8988T (cell line): ENCODE measurements around the gene CHCHD3.
A peak's percentile ranks its signal among the peaks of the same experiment; 100 is the strongest.

Source experiments
- DNase-seq: peaks from one replicate; pipeline ENCODE4 v3.0.0; 2011

CHCHD3 gene

DNA sequence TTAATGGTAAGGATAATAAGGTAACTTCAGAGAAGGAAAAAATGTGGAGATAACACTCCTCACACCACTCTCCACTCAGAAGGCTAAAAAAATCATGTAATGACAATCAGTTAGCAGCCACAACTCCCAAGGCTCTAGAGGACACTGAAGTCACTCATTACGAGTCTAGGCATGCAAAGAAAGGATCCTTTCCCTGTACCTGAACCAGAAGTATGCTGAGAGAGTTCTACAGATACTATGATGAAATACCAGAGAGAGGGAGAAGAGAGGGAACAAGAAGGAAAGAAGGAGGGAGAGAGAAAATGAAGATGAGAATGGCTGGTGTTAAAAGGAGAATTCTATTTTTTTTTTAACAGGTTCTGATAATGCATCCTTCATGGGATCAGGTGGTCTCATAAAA is 281.4 kb downstream of the CHCHD3 start:
- no peak for DNase-seq

DNA sequence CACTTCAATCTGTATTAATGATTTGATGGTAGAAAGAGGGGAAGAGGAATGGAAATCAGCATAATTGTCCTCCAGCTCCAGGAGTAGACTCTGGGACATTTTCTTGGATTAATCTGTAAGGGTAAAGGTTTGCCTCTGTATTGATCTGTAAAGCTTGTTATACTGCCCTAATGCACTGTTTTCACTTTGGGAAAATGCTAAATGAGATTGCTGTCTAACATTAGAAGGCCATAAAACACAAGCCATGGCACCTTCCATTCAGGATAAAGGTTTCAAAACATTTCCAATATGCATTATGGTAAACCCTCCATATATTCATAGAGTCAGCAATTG is 282.8 kb downstream of the CHCHD3 start:
- no peak for DNase-seq

DNA sequence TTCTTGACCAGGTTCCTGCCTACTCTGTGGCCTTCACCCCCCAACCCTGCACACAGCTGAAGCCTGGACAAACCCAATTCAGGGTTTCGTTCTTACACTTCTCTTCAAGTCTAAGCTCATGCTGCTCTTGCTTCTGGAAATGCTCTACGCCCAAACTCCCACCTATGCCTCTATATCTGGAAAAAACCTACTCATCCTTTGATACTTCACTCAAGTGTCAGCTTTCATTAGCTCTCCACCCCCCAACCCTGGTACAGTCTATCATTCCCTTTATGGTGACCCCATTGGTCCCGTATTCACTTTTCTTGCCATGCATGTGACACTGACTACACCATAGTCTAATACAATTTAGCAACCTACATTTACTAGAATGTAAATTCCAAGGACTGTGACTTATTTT is 284.7 kb downstream of the CHCHD3 start:
- DNase-seq: no peak

DNA sequence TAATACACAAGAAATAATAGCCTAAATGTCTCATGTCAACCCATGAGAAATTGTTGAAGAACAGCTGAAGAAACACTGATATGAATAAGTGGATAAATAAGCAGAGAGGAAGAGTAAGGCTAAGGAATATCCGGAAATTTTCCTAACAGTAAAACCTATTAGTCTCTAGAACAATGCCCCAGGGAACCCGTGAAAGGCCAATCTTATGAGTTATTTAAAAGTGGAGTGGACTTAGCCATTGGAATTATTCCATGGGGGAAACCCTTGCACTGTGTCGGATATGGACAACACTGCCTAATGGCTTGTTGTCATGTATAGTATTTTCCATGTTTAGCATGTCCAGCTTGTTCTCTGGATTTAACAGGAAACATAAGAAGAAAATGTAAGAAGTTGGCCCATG is 288.4 kb downstream of the CHCHD3 start:
- no peak for DNase-seq

DNA sequence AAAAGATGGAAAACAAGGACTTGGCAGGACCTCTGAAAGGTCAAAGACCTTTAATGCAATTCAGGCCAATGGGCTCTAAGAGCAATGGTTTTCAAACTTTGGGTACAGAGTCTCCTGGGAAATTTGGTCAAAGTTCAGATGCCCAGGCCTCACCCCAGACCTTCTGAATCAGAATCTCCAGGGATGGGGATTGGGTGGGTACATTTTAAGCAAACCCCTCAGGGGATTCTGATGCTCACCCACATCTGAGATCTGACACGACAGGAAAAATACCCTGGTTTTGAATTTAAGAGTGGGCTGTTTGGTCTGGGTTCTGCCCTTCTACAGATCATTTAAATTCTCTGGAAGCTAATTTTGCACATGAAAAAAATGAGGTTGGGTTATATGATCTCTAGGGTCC is 290.9 kb downstream of the CHCHD3 start:
- DNase-seq: no peak

DNA sequence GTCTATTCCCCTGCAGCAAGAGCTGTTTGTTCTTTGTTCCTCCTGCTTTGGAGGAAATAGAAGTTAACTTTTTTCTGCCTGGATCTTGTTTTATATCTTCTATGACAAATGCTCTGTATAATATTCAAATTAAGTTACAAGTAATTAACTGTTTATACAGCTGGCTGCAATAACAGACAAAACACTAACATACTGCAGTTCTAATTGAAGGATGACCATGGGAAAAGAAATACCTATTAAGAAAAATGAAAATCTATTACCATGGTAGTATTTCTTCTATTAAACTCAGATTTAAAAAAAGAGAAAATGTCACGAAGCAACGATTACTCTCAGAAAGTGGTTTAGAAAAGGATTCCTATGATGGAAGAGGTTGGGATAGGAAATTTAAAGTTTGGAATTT is 291.8 kb downstream of the CHCHD3 start:
- no peak for DNase-seq

DNA sequence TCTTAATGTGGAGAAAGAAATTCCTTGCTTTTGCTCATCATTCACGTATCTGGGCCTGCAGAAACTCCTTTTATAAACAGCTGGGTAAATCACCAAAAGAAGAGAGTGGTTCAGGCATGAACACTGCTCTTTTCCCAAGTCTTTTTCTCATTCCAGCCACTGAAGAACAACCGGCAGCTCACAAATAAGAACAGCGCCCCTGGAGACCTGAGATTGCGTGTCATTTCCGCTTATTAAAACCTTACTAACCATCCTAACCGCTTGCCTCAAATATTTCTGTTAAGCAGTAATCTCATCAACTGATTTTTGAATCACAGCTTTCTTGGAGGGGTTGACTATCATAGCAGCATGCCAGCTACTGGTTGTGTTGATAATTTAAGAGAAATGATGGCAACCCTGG is 292.6 kb downstream of the CHCHD3 start:
- no peak for DNase-seq

DNA sequence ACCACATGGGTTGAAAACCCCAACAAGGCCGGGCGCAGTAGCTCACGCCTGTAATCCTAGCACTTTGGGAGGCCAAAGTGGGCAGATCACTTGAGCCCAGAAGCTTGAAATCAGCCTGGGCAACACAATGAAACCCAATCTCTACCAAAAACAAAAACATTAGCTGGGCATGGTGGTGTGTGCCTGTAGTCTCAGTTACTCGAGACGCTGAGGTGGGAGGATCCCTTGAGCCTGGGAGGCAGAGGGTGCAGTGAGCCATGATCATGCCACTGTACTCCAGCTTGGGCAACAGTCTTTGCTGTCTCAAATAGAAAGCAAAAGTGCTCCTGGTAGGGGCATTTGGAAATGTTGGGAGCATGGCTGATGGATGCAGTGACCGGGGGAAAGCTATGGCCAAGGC is 296.0 kb downstream of the CHCHD3 start:
- no peak for DNase-seq

DNA sequence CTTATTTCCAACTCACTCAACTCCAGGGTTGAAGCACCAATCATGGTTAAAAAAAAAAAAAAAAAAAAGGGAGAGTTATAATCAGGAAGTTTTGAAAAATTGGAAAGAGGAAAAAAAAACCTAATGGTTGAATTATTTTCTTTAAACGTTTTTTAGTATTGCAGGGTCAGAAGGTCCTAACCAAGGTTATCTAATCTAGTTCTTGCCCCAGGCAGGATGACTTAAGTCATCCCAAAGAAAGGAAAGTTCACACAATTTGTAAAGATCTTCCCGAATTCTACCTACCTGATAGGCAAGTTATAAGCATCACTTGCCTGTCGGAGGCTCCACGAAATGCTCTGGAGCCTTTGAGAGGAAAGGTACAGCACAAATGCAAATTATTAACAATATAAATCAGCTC is 297.5 kb downstream of the CHCHD3 start:
- DNase-seq: no peak

DNA sequence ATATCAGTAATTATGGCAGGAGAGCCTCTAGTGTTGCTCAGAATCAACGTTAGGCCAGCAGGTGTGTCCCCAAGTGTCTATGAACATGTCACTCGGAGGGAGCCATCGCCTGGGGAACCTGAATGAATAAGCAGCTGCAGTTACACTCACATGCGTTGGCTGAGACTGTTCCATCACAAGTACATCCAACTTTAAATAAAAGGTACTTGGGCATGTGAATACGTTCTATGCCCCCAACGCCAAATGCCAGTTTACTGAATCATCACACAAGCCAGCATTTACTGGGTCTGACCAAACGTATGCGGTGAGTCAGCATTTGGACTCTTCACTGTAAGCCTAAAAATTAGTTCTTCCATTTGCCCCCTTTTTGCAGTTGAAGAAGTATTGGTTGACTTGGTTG is 298.1 kb downstream of the CHCHD3 start:
- DNase-seq: peak; percentile 23

DNA sequence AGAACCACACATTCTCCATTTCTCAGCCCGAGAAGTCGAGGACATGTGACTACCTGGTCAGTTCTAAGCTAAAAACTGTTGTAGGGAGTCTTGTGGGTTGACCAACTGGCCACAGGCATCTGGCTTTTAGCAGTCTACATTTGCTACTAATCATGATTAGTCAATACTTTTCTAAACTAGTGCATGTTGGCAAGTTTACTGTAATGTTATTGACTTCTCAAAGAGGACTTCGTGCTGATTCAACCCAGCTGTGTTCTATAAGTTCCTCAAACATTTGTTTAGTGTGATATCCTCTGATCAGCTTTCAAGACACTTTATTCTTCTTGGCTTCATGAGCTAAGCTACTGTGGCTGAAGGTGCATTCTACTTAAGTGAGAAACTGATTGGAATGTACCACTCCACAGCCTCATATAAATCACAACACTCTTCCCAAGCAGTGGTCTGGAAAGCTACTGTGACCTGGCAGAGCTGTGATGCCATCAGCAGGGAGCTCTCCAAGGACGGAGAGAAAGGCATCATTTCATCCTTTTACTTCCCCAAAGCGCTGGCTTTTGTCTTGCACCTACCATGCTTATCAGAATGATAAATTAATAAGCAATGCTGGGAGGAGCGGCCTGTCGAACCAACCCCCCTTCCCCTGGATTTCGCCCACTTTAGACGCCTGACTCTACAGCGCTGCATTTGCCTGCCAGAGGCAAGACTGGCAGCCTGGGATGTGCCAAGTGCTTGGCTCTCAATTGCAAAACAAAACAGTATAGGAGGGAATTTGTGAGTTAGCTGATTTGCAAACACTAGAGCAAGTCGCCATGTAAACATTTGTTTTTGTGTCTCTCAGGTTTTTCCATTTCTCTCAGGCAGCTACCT is 298.9 kb downstream of the CHCHD3 start:
- DNase-seq: no peak

DNA sequence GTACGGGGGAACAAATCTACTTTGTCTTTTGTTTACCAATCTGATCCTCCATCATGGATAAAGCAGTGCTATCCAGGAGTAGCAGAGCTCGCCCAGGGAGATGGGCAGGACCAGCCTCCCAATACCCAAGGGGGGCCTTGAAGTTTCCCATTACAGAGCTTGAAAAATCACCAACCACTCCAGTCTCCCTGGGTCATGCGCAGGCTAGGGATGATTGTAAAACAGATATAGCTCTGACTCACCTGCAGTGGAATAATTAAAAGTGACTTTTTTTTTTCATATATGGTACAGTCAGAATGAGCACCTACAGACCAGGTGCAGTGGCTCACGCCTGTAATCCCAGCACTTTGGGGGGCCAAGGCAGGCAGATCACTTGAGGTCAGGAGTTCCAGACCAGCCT is 301.1 kb downstream of the CHCHD3 start:
- no peak for DNase-seq

DNA sequence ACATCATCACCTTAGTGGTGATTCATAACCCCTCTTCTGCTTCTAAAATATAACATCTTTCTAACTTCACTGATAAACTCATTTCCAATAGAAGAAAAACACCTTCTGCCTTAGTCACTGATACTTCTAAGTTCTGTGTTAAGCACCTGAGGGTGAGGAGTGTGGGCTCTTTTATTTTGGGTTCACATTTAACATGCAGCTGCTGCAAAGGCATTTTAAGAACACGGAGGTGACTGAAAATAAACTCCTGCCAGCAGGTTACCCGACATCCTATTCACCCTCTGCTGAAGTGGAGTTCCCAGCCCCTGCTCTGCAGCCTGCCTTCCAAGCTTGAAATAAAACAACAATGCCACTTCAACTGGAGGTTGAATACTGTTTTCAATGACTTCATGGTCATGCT is 302.7 kb downstream of the CHCHD3 start:
- DNase-seq: no peak

DNA sequence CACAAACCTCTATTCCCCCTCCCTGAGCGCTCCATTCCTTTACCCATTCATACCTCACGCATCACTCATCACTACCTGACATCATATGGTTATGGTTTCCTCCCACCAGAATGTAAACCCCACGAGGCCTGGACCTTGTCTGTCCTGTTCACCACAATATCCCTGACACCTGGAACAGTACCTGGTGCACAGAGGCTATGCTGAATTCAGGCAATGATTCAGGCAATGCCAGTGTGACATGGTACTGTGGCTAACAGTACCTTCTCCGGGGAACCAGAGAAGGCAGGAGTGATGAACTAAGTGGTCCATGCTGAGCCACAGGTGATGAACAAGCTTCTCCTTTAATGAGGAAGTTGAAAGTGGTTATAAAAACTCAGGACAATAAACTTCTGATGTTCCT is 303.1 kb downstream of the CHCHD3 start:
- no peak for DNase-seq

DNA sequence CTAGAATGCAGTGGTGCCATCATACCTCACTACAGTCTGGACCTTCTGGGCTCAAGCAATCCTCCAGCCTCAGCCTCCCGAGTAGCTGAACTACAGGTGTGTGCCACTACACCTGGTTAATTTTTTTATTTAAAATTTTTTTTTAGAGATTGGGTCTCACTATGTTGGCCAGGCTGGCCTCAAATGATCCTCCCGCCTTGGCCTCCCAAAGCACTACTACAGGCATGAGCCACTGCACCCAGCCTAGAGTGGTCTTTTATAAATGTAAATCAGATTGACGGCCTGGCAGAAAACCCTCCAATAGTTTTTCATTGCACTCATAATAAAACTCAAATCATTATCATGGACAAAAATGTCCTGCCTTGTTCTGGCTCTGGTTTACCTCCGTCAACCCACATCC is 303.9 kb downstream of the CHCHD3 start:
- DNase-seq: no peak

DNA sequence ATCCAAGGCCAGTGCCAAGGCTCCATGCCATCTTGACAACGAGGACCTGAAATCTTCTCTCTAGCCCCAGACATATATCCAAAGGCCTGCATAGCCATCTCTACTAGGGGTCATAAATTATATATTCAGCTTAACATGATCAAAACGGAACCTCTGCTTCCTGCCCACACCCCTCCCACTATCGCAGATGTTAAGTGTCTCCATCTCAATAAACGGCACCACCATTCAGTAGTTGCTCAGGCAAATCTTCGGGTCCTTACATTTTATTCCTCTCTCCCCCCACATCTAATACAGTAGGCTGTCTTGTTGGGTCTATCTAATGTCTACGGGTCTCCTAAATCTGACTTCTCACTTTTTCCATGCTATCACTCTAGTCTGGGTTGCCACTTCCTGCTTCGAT is 304.5 kb downstream of the CHCHD3 start:
- no peak for DNase-seq

DNA sequence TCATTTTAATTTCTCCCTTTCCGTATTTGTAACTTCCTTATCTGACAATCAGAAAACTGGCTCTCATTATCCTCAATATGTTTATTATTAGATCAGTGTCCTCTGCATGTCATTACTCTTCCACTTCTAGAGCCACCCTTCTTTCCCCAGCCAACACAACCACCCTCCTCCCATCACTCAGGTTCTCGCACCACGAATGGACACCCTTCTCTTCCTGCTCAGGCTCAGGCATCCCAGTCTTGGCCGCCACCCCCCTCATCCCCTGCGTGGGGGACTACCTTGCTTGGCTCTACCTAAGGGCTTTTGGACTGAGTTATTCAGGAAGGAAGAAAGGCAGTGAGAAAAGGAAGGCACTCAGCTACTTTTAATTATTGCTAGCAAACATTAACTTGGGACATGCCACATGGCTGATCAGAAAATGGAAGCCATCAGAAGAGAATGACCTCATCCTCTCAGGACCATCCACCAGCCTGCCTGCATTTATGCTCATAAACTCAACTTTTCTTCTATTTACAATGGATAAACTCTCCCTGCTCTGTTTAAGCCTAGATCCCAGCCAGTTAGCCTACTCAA is 305.8 kb downstream of the CHCHD3 start:
- no peak for DNase-seq

DNA sequence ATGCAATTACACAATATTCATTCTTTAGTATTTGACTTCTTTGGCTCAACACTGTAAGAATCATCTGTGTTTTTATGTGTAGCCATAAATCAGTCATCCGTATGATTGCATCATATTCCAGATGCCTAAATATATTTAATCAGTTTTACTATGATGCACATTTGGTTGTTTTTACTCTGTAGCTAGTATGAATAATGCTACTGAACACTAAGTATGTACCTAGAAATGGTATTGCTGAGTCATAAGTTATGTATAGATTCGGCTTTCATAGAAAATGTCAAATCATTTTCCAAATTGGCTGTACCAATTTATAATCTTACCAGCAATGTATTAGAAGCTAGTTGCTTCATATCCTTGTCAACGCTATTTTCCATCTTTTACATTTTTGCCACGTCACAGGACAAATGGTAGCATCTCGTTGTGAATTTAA is 308.3 kb downstream of the CHCHD3 start:
- DNase-seq: no peak

DNA sequence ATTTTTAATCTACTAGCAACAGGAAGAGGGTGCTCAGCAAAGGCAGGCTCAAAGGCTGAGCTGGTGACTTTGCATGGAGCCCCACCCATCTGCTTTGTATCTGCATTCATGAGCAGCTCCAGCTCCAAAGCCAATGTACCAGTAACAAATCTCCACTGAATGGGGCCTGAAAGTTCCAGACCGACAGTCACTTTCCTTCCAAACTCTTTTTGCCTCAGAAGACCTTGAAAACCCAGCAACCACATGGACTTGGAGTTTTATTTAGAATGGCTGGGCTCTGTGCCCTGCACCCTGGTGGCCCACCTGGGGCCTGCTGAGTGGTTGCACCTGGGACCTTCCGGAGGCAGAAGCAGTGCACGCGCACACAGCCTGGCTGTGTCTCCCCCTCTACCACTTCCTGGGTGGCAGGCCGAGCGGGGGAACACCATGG is 310.6 kb downstream of the CHCHD3 start:
- no peak for DNase-seq

DNA sequence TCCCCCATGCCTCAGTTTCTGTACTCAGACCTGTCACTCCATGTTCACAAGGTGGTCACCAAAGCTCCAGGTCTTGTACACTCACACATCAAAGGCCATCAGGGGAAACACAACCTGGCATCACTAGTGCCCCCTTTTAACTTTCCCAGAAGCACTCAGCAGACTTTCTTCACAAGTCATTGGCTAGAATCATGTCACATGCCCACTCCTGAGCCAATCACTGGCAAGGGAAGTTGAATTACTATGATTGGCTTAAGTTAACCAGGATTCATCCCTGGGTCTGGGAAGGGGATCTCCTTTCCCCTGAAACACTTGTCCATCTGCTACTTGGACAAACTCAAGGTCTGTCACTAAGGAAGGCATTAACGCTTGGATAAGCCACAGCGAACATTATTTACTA is 311.8 kb downstream of the CHCHD3 start:
- no peak for DNase-seq

DNA sequence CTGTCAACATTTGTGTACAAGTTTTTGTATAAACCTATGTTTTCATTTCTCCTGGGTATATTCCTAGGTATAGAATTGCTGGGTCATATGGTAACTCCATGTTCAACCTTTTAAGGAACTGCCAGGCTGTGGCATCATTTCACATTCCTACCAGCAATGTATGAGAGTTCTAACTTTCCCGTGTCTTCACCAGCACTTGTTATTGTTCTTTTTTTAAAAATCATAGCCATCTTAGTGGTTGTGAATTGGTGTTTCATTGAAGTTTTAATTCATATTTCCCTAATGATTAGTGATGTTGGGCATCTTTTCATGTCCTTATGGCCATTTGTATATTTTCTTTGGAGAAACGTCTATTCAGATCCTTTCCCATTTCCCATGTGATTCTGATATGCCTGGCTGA is 312.6 kb downstream of the CHCHD3 start:
- DNase-seq: no peak

DNA sequence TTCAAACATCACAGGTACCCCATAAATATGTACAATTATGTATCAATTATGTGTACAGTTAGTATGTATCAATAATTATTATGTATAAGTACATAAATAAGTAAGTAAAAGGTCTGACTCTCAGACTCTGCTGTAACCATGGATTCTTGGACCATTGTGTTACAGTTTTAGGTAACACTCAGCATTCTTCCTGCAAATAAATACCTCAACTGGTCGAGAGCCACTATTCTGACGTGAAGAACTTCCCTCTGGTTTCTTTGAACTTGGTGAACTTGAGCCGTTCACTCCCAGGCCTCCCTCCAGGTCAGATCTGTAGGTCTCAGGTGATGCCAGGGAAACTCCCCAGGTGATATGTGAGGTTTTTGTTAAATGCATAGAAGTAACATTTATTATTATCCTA is 313.8 kb downstream of the CHCHD3 start:
- DNase-seq: no peak

DNA sequence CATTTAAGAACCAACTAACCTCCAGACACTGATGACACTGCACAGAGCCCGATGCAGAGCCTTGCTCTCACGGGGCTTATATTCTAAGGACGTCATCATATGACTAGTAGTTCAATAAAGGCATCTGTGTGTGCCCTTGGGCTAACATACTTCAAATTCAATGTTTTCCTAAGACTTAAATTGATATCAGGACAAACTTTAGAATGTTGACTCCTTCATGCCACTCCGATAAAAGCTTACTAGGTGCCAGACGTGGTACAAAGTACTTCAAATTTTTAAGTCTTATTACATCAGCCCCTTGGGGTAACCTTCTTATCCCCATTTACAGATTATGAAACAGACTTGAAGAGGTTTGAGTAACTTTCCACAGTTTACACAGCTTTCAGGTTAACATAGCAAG is 314.5 kb downstream of the CHCHD3 start:
- DNase-seq: no peak

DNA sequence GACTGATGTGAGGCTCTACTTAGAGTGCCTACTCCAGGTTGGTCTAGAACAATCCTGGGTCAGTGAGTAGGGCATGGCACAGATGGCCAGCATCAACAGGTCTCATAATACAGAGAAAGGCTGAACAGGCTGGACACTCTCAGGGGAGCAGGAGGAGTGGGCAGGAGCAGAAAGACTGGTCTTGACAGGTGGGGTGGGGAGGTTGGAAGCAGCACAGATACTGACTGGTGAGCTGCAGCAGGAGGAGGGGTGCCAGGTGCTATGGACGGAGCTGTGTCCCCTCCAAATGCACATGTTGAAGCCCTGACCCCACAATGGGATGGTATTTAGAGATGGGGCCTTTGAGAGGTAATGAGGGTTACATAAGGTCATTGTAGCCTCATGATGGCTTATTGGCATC is 315.2 kb downstream of the CHCHD3 start:
- no peak for DNase-seq

DNA sequence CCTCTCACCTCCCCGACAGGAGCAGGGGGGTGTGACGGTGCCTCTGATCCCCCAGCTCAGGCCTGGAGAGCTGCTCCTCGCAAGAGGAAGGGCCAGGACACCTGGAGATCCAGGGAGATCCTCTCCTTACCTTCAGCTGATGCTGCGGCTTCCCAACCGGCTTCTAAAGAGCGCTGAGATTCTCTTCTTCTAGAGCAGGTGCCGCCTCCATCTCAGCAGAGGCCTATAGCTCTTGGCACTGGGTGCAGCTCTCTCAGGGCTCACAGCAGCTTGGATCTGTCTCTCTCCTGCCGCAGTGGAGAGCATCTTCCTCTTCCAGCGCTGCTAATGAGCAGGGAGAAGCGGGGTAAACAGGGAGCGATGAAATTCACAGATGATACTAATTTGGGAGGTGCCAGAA is 316.0 kb downstream of the CHCHD3 start:
- no peak for DNase-seq
